WTC11 (cell line): ENCODE data around the gene LGALS12. TPM values are rescaled to one million over a fixed set of nuclear protein-coding genes. Genes with fewer than 3 reads are reported as not detected.

Source experiments
- ATAC-seq: fragments of 200-7000 bp; cut with Tn5 transposase; 2 replicates; pipeline ENCODE4 v1.10.0; 2021; ENCODE audit warnings: mild to moderate bottlenecking, moderate library complexity
- CTCF ChIA-PET: fragments of 300-600 bp; sonication (Branson Sonifier 250); formaldehyde crosslinking; loops from one replicate; lab custom pipeline; 2021; ENCODE audit warnings: antibody characterized with exemption; lab: Charles Lee
- POLR2A ChIA-PET: fragments of 350-600 bp; sonication (Branson Sonifier 250); formaldehyde crosslinking; loops from one replicate; lab custom pipeline; 2021; ENCODE audit warnings: antibody characterized with exemption; lab: Charles Lee
- DNase-seq: peaks from one replicate; pipeline ENCODE4 v3.0.0; 2021; ENCODE audit warnings: low spot score
- H3K27ac Mint-ChIP-seq: 2 replicates; pipeline ENCODE4 v1.8.0; 2021; ENCODE audit warnings: mixed read lengths
- H3K27me3 Mint-ChIP-seq: 2 replicates; pipeline ENCODE4 v1.8.0; 2021; ENCODE audit warnings: low read depth, mild to moderate bottlenecking, moderate library complexity, mixed read lengths
- H3K36me3 Mint-ChIP-seq: 2 replicates; pipeline ENCODE4 v1.8.0; 2021; ENCODE audit warnings: mixed read lengths
- H3K4me1 Mint-ChIP-seq: 2 replicates; pipeline ENCODE4 v1.8.0; 2022; ENCODE audit warnings: mixed read lengths
- H3K4me3 Mint-ChIP-seq: 2 replicates; pipeline ENCODE4 v1.8.0; 2021; ENCODE audit warnings: mild to moderate bottlenecking, moderate library complexity, mixed read lengths
- H3K9me3 Mint-ChIP-seq: 2 replicates; pipeline ENCODE4 v1.8.0; 2021; ENCODE audit warnings: mixed read lengths
- CBFB ChIP-seq: sonication (generic); formaldehyde crosslinking; IDR thresholded peaks from 2 replicates; pipeline ENCODE4 v1.8.1; 2022; ENCODE audit warnings: mild to moderate bottlenecking, low read depth, missing genetic modification reagents
- CREB1 ChIP-seq: sonication (generic); formaldehyde crosslinking; IDR thresholded peaks from 2 replicates; pipeline ENCODE4 v1.8.0; 2023; ENCODE audit warnings: mild to moderate bottlenecking, missing genetic modification reagents
- EMX1 ChIP-seq: fragments of 250-450 bp; sonication (Bioruptor Pico); IDR thresholded peaks from 2 replicates; pipeline ENCODE4 v1.8.0; 2021; ENCODE audit warnings: mild to moderate bottlenecking
- ESRRA ChIP-seq: sonication (generic); formaldehyde crosslinking; IDR thresholded peaks from 2 replicates; pipeline ENCODE4 v1.8.1; 2022; ENCODE audit warnings: mild to moderate bottlenecking, missing genetic modification reagents, borderline replicate concordance
- FOXP1 ChIP-seq: sonication (generic); formaldehyde crosslinking; IDR thresholded peaks from 2 replicates; pipeline ENCODE4 v1.8.0; 2022; ENCODE audit warnings: missing genetic modification reagents, mild to moderate bottlenecking, moderate library complexity, borderline replicate concordance
- GABPB1 ChIP-seq: sonication (generic); formaldehyde crosslinking; IDR thresholded peaks from 2 replicates; pipeline ENCODE4 v1.8.1; 2023; ENCODE audit warnings: mild to moderate bottlenecking, missing genetic modification reagents
- HMGA2 ChIP-seq: fragments of 250-450 bp; sonication (Bioruptor Pico); IDR thresholded peaks from 2 replicates; pipeline ENCODE4 v1.4.0; 2021; ENCODE audit warnings: mild to moderate bottlenecking, moderate library complexity
- MYBL2 ChIP-seq: sonication (generic); formaldehyde crosslinking; IDR thresholded peaks from 2 replicates; pipeline ENCODE4 v1.8.1; 2023; ENCODE audit warnings: mild to moderate bottlenecking, moderate library complexity, missing genetic modification reagents
- NFATC4 ChIP-seq: fragments of 250-450 bp; sonication (Bioruptor Pico); IDR thresholded peaks from 2 replicates; pipeline ENCODE4 v1.9.0; 2021; ENCODE audit warnings: mild to moderate bottlenecking
- NR1H2 ChIP-seq: sonication (generic); formaldehyde crosslinking; IDR thresholded peaks from 2 replicates; pipeline ENCODE4 v1.9.0; 2021; ENCODE audit warnings: mild to moderate bottlenecking, moderate library complexity, missing genetic modification reagents
- TEAD1 ChIP-seq: sonication (generic); formaldehyde crosslinking; IDR thresholded peaks from 2 replicates; pipeline ENCODE4 v1.8.0; 2022; ENCODE audit warnings: mild to moderate bottlenecking, missing genetic modification reagents
- TEAD4 ChIP-seq: sonication (generic); formaldehyde crosslinking; IDR thresholded peaks from 2 replicates; pipeline ENCODE4 v1.8.0; 2022; ENCODE audit warnings: mild to moderate bottlenecking, missing genetic modification reagents
- ZNF263 ChIP-seq: sonication (generic); formaldehyde crosslinking; IDR thresholded peaks from 2 replicates; pipeline ENCODE4 v1.8.1; 2022; ENCODE audit warnings: low read depth, mild to moderate bottlenecking, moderate library complexity, missing genetic modification reagents
- total RNA-seq: library from RNA; stranded (reverse); gene quantifications from 3 replicates; pipeline ENCODE4 v1.2.3, GENCODE V29; 2021
- TF ChIP-seq, protein P1 (sequence below): fragments of 250-450 bp; sonication (Bioruptor Pico); IDR thresholded peaks from 2 replicates; pipeline ENCODE4 v1.9.0; 2021; ENCODE audit warnings: mild to moderate bottlenecking
- TF ChIP-seq, protein P2 (sequence below): sonication (generic); formaldehyde crosslinking; IDR thresholded peaks from 2 replicates; pipeline ENCODE4 v1.8.1; 2023; ENCODE audit warnings: mild to moderate bottlenecking, missing genetic modification reagents, moderate library complexity
- TF ChIP-seq, protein P3 (sequence below): sonication (generic); formaldehyde crosslinking; conservative IDR thresholded peaks from 2 replicates; pipeline ENCODE4 v1.8.1; 2022; ENCODE audit warnings: mild to moderate bottlenecking, missing genetic modification reagents
- TF ChIP-seq, protein P4 (sequence below): sonication (generic); formaldehyde crosslinking; IDR thresholded peaks from 2 replicates; pipeline ENCODE4 v1.8.0; 2022; ENCODE audit warnings: mild to moderate bottlenecking, missing genetic modification reagents
- TF ChIP-seq, protein P5 (sequence below): sonication (generic); formaldehyde crosslinking; conservative IDR thresholded peaks from 2 replicates; pipeline ENCODE4 v1.8.1; 2023; ENCODE audit warnings: mild to moderate bottlenecking, low read depth, missing genetic modification reagents, moderate library complexity
- TF ChIP-seq, protein P6 (sequence below): sonication (generic); formaldehyde crosslinking; IDR thresholded peaks from 2 replicates; pipeline ENCODE4 v1.8.1; 2023; ENCODE audit warnings: mild to moderate bottlenecking, missing genetic modification reagents, moderate library complexity
- TF ChIP-seq, protein P7 (sequence below): sonication (generic); formaldehyde crosslinking; IDR thresholded peaks from 2 replicates; pipeline ENCODE4 v1.8.0; 2022; ENCODE audit warnings: mild to moderate bottlenecking, missing genetic modification reagents

Gene LGALS12
- total RNA-seq, 1 experiment from 2014 or later, result 1.4 TPM

DNA sequence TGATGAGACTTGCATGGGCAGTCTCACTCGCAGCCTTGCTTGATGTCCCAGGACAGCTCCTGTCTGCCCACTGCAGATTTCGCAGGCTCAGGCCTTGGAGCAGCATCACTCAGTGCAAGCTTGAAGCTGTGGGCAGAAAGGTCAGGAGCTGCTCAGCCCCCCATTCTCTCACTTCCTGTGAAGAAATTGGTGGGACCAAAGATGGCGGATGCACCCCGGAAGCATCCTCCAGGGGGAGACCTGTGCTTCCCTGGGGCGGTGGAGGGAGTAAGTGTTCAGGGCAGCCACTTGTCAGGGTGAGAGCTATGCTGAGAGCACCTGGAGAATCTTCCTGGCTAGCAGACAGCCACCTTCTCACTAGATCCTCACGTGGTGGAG is 46.0 kb downstream of the LGALS12 start:
- POLR2A ChIA-PET, result interaction anchor here (1.0 kb wide), 1 partner anchor 59 kb away, joined by 3 read pairs; no protein-coding TSS in a partner anchor
- peaks cover 5% of the 10 kb centered on the region for H3K36me3 Mint-ChIP-seq
- H3K4me1 Mint-ChIP-seq, result peaks cover 33% of the 10 kb centered on the region
- peaks cover 5% of the 10 kb centered on the region for H3K27me3 Mint-ChIP-seq
- no peak for DNase-seq
- H3K9me3 Mint-ChIP-seq, result peaks cover 15% of the 10 kb centered on the region
- no peak overlapping the region for H3K4me3 Mint-ChIP-seq
- CTCF ChIA-PET, result interaction anchor here (0.6 to 2.2 kb wide), 4 partner anchors 44 to 187 kb away, joined by 4 to 5 read pairs (median 4); partner anchors contain the start of gene PLAAT5
- H3K27ac Mint-ChIP-seq, result no peak overlapping the region
- TF ChIP-seq, protein P1, sequence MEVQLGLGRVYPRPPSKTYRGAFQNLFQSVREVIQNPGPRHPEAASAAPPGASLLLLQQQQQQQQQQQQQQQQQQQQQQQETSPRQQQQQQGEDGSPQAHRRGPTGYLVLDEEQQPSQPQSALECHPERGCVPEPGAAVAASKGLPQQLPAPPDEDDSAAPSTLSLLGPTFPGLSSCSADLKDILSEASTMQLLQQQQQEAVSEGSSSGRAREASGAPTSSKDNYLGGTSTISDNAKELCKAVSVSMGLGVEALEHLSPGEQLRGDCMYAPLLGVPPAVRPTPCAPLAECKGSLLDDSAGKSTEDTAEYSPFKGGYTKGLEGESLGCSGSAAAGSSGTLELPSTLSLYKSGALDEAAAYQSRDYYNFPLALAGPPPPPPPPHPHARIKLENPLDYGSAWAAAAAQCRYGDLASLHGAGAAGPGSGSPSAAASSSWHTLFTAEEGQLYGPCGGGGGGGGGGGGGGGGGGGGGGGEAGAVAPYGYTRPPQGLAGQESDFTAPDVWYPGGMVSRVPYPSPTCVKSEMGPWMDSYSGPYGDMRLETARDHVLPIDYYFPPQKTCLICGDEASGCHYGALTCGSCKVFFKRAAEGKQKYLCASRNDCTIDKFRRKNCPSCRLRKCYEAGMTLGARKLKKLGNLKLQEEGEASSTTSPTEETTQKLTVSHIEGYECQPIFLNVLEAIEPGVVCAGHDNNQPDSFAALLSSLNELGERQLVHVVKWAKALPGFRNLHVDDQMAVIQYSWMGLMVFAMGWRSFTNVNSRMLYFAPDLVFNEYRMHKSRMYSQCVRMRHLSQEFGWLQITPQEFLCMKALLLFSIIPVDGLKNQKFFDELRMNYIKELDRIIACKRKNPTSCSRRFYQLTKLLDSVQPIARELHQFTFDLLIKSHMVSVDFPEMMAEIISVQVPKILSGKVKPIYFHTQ (CRISPR knock-in tag), result no peak
- TF ChIP-seq, protein P2, sequence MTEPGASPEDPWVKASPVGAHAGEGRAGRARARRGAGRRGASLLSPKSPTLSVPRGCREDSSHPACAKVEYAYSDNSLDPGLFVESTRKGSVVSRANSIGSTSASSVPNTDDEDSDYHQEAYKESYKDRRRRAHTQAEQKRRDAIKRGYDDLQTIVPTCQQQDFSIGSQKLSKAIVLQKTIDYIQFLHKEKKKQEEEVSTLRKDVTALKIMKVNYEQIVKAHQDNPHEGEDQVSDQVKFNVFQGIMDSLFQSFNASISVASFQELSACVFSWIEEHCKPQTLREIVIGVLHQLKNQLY (CRISPR knock-in tag), result no peak
- no peak for TF ChIP-seq TEAD1 (CRISPR knock-in tag)
- TF ChIP-seq FOXP1, result no peak
- no peak for TF ChIP-seq NR1H2 (CRISPR knock-in tag)
- no peak for TF ChIP-seq ZNF263 (CRISPR knock-in tag)
- no peak for TF ChIP-seq EMX1 (CRISPR knock-in tag)
- TF ChIP-seq, protein P3, sequence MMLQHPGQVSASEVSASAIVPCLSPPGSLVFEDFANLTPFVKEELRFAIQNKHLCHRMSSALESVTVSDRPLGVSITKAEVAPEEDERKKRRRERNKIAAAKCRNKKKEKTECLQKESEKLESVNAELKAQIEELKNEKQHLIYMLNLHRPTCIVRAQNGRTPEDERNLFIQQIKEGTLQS (CRISPR knock-in tag), result no peak
- TF ChIP-seq, protein P4, sequence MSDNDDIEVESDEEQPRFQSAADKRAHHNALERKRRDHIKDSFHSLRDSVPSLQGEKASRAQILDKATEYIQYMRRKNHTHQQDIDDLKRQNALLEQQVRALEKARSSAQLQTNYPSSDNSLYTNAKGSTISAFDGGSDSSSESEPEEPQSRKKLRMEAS (CRISPR knock-in tag), result no peak
- TF ChIP-seq, protein P5, sequence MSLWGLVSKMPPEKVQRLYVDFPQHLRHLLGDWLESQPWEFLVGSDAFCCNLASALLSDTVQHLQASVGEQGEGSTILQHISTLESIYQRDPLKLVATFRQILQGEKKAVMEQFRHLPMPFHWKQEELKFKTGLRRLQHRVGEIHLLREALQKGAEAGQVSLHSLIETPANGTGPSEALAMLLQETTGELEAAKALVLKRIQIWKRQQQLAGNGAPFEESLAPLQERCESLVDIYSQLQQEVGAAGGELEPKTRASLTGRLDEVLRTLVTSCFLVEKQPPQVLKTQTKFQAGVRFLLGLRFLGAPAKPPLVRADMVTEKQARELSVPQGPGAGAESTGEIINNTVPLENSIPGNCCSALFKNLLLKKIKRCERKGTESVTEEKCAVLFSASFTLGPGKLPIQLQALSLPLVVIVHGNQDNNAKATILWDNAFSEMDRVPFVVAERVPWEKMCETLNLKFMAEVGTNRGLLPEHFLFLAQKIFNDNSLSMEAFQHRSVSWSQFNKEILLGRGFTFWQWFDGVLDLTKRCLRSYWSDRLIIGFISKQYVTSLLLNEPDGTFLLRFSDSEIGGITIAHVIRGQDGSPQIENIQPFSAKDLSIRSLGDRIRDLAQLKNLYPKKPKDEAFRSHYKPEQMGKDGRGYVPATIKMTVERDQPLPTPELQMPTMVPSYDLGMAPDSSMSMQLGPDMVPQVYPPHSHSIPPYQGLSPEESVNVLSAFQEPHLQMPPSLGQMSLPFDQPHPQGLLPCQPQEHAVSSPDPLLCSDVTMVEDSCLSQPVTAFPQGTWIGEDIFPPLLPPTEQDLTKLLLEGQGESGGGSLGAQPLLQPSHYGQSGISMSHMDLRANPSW (CRISPR knock-in tag), result no peak
- TF ChIP-seq, protein P6, sequence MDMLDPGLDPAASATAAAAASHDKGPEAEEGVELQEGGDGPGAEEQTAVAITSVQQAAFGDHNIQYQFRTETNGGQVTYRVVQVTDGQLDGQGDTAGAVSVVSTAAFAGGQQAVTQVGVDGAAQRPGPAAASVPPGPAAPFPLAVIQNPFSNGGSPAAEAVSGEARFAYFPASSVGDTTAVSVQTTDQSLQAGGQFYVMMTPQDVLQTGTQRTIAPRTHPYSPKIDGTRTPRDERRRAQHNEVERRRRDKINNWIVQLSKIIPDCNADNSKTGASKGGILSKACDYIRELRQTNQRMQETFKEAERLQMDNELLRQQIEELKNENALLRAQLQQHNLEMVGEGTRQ, result no peak
- TF ChIP-seq TEAD4 (CRISPR knock-in tag), result no peak
- no peak for TF ChIP-seq MYBL2 (CRISPR knock-in tag)
- TF ChIP-seq NFATC4 (CRISPR knock-in tag), result no peak
- TF ChIP-seq CREB1 (CRISPR knock-in tag), result no peak
- no peak for TF ChIP-seq ESRRA (CRISPR knock-in tag)
- no peak for TF ChIP-seq GABPB1 (CRISPR knock-in tag)
- TF ChIP-seq, protein P7, sequence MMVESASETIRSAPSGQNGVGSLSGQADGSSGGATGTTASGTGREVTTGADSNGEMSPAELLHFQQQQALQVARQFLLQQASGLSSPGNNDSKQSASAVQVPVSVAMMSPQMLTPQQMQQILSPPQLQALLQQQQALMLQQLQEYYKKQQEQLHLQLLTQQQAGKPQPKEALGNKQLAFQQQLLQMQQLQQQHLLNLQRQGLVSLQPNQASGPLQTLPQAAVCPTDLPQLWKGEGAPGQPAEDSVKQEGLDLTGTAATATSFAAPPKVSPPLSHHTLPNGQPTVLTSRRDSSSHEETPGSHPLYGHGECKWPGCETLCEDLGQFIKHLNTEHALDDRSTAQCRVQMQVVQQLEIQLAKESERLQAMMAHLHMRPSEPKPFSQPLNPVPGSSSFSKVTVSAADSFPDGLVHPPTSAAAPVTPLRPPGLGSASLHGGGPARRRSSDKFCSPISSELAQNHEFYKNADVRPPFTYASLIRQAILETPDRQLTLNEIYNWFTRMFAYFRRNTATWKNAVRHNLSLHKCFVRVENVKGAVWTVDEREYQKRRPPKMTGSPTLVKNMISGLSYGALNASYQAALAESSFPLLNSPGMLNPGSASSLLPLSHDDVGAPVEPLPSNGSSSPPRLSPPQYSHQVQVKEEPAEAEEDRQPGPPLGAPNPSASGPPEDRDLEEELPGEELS (CRISPR knock-in tag), result no peak
- no peak for TF ChIP-seq CBFB (CRISPR knock-in tag)
- no peak for TF ChIP-seq HMGA2
- ATAC-seq, result no peak
